ENCODE results near the gene PEX26.

GRCh38 chr22:18113680-18114394, 36.0 kb downstream of the PEX26 start:
- TF ChIP-seq EZH2 (IDR thresholded peaks at IDR 0.05) = no peak
- no peak for TF ChIP-seq POLR2AphosphoS5 (IDR thresholded peaks at IDR 0.05; ENCODE audit: borderline replicate concordance, low read depth, low read length)
